Hepatocyte (in vitro differentiated cells): ENCODE results near the gene PGLYRP4. TPM values are rescaled to one million over a fixed set of nuclear protein-coding genes. Genes with fewer than 3 reads are reported as not detected.

Experiments
- DNase-seq: peaks from one replicate; pipeline ENCODE4 v3.0.0-alpha.2; 2016; ENCODE audit warnings: low spot score
- H2AFZ ChIP-seq: fragments of 200-600 bp; sonication (generic); 2 replicates; pipeline ENCODE4 v1.6.0; 2016; ENCODE audit warnings: antibody characterized with exemption, mild to moderate bottlenecking
- H3K27ac ChIP-seq: fragments of 200-600 bp; sonication (generic); 2 replicates; pipeline ENCODE4 v1.5.1; 2016; ENCODE audit warnings: mild to moderate bottlenecking
- H3K27me3 ChIP-seq: fragments of 200-600 bp; sonication (generic); 2 replicates; pipeline ENCODE4 v1.6.1; 2016
- H3K36me3 ChIP-seq: fragments of 200-600 bp; sonication (generic); replicated peaks from 2 replicates; pipeline ENCODE4 v1.5.1; 2016; ENCODE audit warnings: low read depth; ENCODE audit not compliant: insufficient read depth
- H3K4me1 ChIP-seq: fragments of 200-600 bp; sonication (generic); 2 replicates; pipeline ENCODE4 v1.5.1; 2016; ENCODE audit warnings: mild to moderate bottlenecking, moderate library complexity; ENCODE audit not compliant: insufficient read depth
- H3K4me2 ChIP-seq: fragments of 200-600 bp; sonication (generic); 2 replicates; pipeline ENCODE4 v1.6.0; 2016
- H3K4me3 ChIP-seq: fragments of 200-600 bp; sonication (generic); 2 replicates; pipeline ENCODE4 v1.5.1; 2016; ENCODE audit warnings: mild to moderate bottlenecking
- H3K79me2 ChIP-seq: fragments of 200-600 bp; sonication (generic); 2 replicates; pipeline ENCODE4 v1.6.0; 2017; ENCODE audit warnings: mild to moderate bottlenecking
- H3K9me2 ChIP-seq: fragments of 200-600 bp; sonication (generic); replicated peaks from 2 replicates; pipeline ENCODE4 v1.6.0; 2017; ENCODE audit warnings: mild to moderate bottlenecking; ENCODE audit not compliant: insufficient read depth
- H3K9me3 ChIP-seq: fragments of 200-600 bp; sonication (generic); 2 replicates; pipeline ENCODE4 v1.5.1; 2016; ENCODE audit warnings: low read depth, mild to moderate bottlenecking
- H4K20me1 ChIP-seq: fragments of 200-600 bp; sonication (generic); 2 replicates; pipeline ENCODE4 v1.6.0; 2016; ENCODE audit warnings: mild to moderate bottlenecking; ENCODE audit not compliant: insufficient read depth, poor library complexity, severe bottlenecking
- EZH2 ChIP-seq: fragments of 200-600 bp; sonication (generic); IDR thresholded peaks from 2 replicates; pipeline ENCODE4 v1.6.1; 2016; ENCODE audit warnings: antibody characterized with exemption, mild to moderate bottlenecking, borderline replicate concordance
- EZH2phosphoT487 ChIP-seq: fragments of 200-600 bp; sonication (generic); IDR thresholded peaks from one replicate; pipeline ENCODE4 v1.6.1; 2018; ENCODE audit warnings: antibody characterized with exemption, mild to moderate bottlenecking, low read depth, moderate library complexity; ENCODE audit not compliant: unreplicated experiment, severe bottlenecking
- WGBS: methylation state at CpG from one replicate; pipeline ENCODE4 v1.1.6; 2016; ENCODE audit warnings: low lambda C conversion rate; ENCODE audit errors: missing lambda C conversion rate; 5-methylcytosine and 5-hydroxymethylcytosine counted together
- polyA plus RNA-seq: library from polyadenylated mRNA; unstranded; fragments of >200 nt; fragmentation: Nextera tagmentation; extraction: Ambion mirVana; gene quantifications from 2 replicates; pipeline ENCODE4 v1.2.1, GENCODE V29; 2016
- total RNA-seq: library from RNA; depleted of rRNA; stranded (reverse); fragments of >200 nt; gene quantifications from 2 replicates; pipeline ENCODE4 v1.2.3, GENCODE V29; 2014
- TF ChIP-seq, protein P1 (sequence below): fragments of 200-600 bp; sonication (generic); IDR thresholded peaks from 2 replicates; pipeline ENCODE4 v1.5.1; 2016; ENCODE audit warnings: antibody characterized with exemption, mild to moderate bottlenecking; ENCODE audit not compliant: poor library complexity

The PGLYRP4 gene
- total and polyA plus RNA-seq, 2 experiments from 2014 or later: not detected

DNA sequence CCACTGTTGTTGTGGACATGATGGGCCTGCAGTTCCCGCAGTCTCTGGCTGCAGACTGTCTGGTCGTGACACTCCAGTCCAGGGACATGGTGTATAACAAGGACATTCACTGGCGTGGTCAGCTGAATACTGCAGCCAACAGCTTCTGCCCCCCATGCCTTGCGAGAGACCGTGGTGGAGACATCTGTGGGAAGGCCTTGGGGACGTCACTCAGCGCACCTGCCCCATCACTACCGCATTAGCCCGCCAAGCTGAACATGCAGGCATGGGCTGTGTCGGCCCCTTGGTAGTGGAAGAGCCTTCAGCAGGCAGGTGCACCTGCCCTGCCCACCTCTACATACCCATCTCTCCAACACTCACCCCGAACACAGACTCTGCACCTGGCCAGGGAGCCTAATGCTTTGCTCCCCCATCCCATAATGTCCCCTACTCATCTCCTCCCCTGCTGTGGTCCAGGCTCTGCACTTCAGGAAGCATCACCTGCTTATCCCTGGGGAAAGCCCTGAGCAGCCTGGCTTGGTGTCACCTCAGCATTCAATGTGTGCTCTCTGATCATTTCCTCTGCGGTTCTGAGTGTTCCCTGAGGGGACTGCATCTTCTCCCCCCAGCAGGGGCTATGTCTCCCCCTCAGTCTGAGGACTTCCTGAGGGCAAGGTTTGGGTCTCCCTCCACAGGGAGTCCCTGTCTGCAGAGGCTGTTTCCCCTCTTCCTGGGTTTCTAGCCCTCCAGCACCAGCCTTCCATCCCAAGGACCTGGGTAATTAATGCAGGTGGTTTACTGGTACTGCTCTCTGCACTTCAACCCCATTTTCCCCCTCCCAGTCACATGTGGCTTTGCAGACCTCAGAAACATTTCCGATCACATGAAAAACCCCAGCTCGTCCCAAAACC, 3.2 kb downstream of the PGLYRP4 start:
- H3K4me3 ChIP-seq: no peak overlapping the region
- H3K9me3 ChIP-seq: no peaks in the 10 kb centered on the region
- peaks cover 8% of the 10 kb centered on the region for H3K27me3 ChIP-seq
- no peak overlapping the region for H3K4me2 ChIP-seq
- TF ChIP-seq EZH2phosphoT487: no peak
- no peaks in the 10 kb centered on the region for H3K9me2 ChIP-seq
- DNase-seq: no peak
- no peaks in the 10 kb centered on the region for H3K4me1 ChIP-seq
- H3K79me2 ChIP-seq: no peaks in the 10 kb centered on the region
- no peaks in the 10 kb centered on the region for H4K20me1 ChIP-seq
- no peaks in the 10 kb centered on the region for H3K36me3 ChIP-seq
- no peak overlapping the region for H3K27ac ChIP-seq
- H2AFZ ChIP-seq: no peak overlapping the region
- WGBS: 84% methylated on average over 14 of the region's 14 CpGs

DNA sequence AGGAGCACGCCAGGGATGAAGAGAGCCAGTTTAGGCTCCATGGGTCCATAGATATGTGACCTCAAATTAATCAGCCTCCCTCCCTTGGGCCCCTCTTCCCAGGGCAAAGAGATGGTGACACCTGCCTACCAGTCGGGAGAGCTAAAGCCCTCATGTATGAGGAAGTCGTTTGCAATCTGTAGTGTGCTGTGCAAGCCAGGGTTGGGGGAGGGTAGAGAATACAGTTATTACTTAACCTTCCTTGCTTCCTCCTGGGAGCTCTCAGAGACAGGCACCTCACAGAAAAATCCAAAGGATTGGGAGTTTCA, 4.0 kb downstream of the PGLYRP4 start:
- H3K4me2 ChIP-seq: no peak overlapping the region
- H3K9me3 ChIP-seq: no peaks in the 10 kb centered on the region
- no peak overlapping the region for H3K27ac ChIP-seq
- no peak for DNase-seq
- 47% methylated on average over 3 of the region's 3 CpGs for WGBS
- H3K9me2 ChIP-seq: no peaks in the 10 kb centered on the region
- no peak overlapping the region for H2AFZ ChIP-seq
- H3K79me2 ChIP-seq: no peaks in the 10 kb centered on the region
- H3K27me3 ChIP-seq: peaks cover 4% of the 10 kb centered on the region
- TF ChIP-seq EZH2 (no peak), EZH2phosphoT487 (no peak)
- TF ChIP-seq, protein P1, sequence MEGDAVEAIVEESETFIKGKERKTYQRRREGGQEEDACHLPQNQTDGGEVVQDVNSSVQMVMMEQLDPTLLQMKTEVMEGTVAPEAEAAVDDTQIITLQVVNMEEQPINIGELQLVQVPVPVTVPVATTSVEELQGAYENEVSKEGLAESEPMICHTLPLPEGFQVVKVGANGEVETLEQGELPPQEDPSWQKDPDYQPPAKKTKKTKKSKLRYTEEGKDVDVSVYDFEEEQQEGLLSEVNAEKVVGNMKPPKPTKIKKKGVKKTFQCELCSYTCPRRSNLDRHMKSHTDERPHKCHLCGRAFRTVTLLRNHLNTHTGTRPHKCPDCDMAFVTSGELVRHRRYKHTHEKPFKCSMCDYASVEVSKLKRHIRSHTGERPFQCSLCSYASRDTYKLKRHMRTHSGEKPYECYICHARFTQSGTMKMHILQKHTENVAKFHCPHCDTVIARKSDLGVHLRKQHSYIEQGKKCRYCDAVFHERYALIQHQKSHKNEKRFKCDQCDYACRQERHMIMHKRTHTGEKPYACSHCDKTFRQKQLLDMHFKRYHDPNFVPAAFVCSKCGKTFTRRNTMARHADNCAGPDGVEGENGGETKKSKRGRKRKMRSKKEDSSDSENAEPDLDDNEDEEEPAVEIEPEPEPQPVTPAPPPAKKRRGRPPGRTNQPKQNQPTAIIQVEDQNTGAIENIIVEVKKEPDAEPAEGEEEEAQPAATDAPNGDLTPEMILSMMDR: no peak
- H3K36me3 ChIP-seq: no peaks in the 10 kb centered on the region
- H3K4me1 ChIP-seq: no peaks in the 10 kb centered on the region
- H3K4me3 ChIP-seq: no peak overlapping the region
- no peaks in the 10 kb centered on the region for H4K20me1 ChIP-seq

DNA sequence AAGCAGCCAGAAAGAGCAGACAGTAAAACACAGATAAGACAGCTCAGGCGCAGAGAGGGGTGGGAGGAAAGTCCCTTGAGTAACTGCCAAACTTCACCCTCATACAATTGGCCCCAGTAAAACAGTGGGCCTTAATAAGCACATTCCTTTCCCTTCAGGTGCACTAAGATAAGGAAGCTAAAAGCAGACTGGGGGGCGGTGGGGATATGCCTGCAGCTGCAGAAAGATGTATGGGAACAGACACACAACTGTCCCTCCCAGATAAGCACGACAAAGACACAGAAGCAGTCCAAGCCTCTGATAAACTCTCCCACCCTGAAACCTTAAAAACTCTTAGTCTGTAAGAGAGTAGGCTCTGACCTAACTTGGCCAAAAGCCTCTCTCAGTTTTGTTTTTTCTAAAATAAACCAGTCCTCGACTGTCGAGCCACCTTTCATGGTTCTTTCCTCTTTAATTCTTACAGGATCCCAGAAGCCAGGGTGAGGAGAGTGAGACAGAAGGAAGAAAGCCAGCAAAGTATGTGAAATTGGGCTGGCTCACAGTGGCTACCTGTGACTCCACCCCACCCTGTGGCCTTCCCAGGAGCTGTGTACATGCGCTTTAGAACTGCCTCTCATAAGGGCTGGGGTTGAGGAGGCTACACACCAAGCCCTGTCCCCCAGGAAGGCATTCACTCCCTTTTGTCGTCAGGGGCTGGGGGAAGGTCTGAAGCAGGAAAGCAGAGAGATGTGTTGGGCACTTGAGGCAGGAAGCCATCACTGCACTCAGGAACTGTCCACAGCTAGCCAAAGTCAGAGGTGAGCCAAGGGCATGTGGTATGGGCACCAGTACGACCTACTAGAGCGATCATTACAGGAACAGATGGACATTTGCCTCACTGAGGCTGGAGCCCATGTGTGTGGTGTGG, 4.6 kb downstream of the PGLYRP4 start:
- Histone ChIP-seq H3K27ac (no peak overlapping the region), H3K79me2 (no peaks in the 10 kb centered on the region), H3K27me3 (no peaks in the 10 kb centered on the region), H3K36me3 (no peaks in the 10 kb centered on the region), H3K9me2 (no peaks in the 10 kb centered on the region), H2AFZ (no peak overlapping the region), H4K20me1 (no peaks in the 10 kb centered on the region), H3K4me3 (no peak overlapping the region), H3K4me2 (no peak overlapping the region), H3K4me1 (no peaks in the 10 kb centered on the region), H3K9me3 (no peaks in the 10 kb centered on the region)
- whole genome bisulfite sequencing: 54% methylated on average over 9 of the region's 9 CpGs
- TF ChIP-seq EZH2phosphoT487: no peak
- TF ChIP-seq EZH2: no peak
- TF ChIP-seq, protein P1: no peak
- no peak for DNase-seq
